ENCODE data around the gene DDX3Y. TPM values are rescaled to one million over a fixed set of nuclear protein-coding genes. Genes with fewer than 3 reads are reported as not detected.
A peak's percentile ranks its signal among the peaks of the same experiment; 100 is the strongest.

Gene DDX3Y
- total RNA-seq (10 to 100 TPM in 1 of 2 donors, not detected in 1; 41.0 TPM), polyA plus RNA-seq (10 to 100 TPM in 1 of 2 donors, not detected in 1; 11.9 TPM)

DNA sequence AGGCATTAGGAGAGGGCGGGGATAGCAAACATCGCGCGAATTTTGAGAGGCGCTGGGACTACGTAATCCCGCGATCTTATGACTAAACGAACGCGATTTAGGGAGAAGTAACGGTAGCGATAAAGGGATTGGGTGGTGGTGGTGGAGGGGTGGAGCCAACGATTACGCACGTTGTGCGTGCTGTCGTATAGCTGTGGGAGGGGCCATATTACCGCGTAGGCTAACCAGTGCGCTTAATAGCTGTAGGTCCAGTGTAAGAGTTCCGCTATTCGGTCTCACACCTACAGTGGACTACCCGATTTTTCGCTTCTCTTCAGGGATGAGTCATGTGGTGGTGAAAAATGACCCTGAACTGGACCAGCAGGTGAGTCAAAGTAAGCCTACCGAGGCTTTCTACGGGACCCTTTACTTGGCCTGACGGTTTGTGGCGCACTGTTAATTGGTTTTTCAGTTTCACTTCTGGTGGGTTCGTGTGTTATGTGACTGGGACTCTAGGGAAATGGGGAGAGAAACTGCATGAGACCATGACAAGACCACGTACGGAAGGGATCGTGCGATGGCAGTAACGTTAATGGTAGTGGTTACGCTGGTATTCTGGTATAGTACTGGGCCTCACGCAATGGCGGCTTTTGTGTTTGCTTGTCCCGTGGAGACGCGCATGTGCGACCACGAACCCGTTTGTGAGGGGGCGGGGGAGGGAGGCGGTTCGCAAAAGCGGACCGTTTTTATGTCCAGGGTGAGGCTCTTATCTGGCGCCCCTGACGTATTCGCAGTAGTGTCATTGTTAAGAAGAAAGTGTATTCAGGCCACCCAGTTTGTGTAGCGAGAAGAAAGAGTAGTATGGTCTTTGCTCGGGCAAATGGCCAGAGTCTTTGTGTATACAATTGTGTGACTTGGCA, at the start of gene DDX3Y:
Gene DDX3Y, plus strand, starts transcription at position 251 of the 899 bp plus-strand sequence. Its CDS starts 69 bp downstream, at position 320.
- peak within 1 kb of the TSS in 1 of 2 donors; percentile 90 for H3K27ac ChIP-seq (ENCODE audit: low read depth in 1 of 2, low read length in 2 of 2)
- no peaks in the 10 kb centered on the region for H3K4me1 ChIP-seq (ENCODE audit: control insufficient read depth in 4 of 4, insufficient read depth in 4 of 4, low read length in 3 of 4)
- no peaks in the 10 kb centered on the region for H3K27me3 ChIP-seq (ENCODE audit: control insufficient read depth in 4 of 4, insufficient read depth in 4 of 4, low read length in 3 of 4)
- under 1% methylated on average over 54 of the region's 54 CpGs for WGBS
- no peaks in the 10 kb centered on the region for H3K36me3 ChIP-seq (ENCODE audit: control insufficient read depth in 4 of 4, insufficient read depth in 3 of 4, low read depth in 1 of 4, low read length in 3 of 4)
- peak within 1 kb of the TSS in 1 of 2 donors; percentile 99 for H3K9ac ChIP-seq (ENCODE audit: low read depth in 1 of 2, low read length in 2 of 2)
- no peaks in the 10 kb centered on the region for H3K9me3 ChIP-seq (ENCODE audit: control insufficient read depth in 4 of 4, low read length in 3 of 4)
- no peak for TF ChIP-seq GABPA (IDR thresholded peaks at IDR 0.05 in 1 of 2, conservative IDR thresholded peaks at IDR 0.05 in 1 of 2)
- no peak for TF ChIP-seq TAF1 (conservative IDR thresholded peaks at IDR 0.05)
- TF ChIP-seq HNF4A (conservative IDR thresholded peaks at IDR 0.05), result no peak
- H3K4me3 ChIP-seq (ENCODE audit: low read depth in 1 of 3, low read length in 3 of 3), result peak within 1 kb of the TSS in 2 of 3 donors; percentile 65
- peak; percentile 79 for DNase-seq (ENCODE audit: low spot score)

- Histone ChIP-seq H3K27me3 (ENCODE audit: control insufficient read depth in 4 of 4, insufficient read depth in 4 of 4, low read length in 3 of 4) (no peaks in the 10 kb centered on the region), H3K27ac (ENCODE audit: low read depth in 1 of 2, low read length in 2 of 2) (no peak overlapping the region), H3K4me3 (ENCODE audit: low read depth in 1 of 3, low read length in 3 of 3) (no peak overlapping the region), H3K36me3 (ENCODE audit: control insufficient read depth in 4 of 4, insufficient read depth in 3 of 4, low read depth in 1 of 4, low read length in 3 of 4) (peaks cover 0 to 2% (median 0%) of the 10 kb centered on the region in 4 donors), H3K4me1 (ENCODE audit: control insufficient read depth in 4 of 4, insufficient read depth in 4 of 4, low read length in 3 of 4) (no peaks in the 10 kb centered on the region), H3K9me3 (ENCODE audit: control insufficient read depth in 4 of 4, low read length in 3 of 4) (no peaks in the 10 kb centered on the region), H3K9ac (ENCODE audit: low read depth in 1 of 2, low read length in 2 of 2) (no peak overlapping the region)
- no peak for TF ChIP-seq SP1 (IDR thresholded peaks at IDR 0.05)
- no peak for TF ChIP-seq RXRA (IDR thresholded peaks at IDR 0.05)
- TF ChIP-seq, protein P1, sequence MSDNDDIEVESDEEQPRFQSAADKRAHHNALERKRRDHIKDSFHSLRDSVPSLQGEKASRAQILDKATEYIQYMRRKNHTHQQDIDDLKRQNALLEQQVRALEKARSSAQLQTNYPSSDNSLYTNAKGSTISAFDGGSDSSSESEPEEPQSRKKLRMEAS (IDR thresholded peaks at IDR 0.05), result no peak
- TF ChIP-seq FOXA2 (IDR thresholded peaks at IDR 0.05), result no peak
- no peak for TF ChIP-seq TAF1 (conservative IDR thresholded peaks at IDR 0.05)
- no peak for TF ChIP-seq YY1 (IDR thresholded peaks at IDR 0.05)
- TF ChIP-seq RAD21 (IDR thresholded peaks at IDR 0.05), result no peak
- TF ChIP-seq, protein P2, sequence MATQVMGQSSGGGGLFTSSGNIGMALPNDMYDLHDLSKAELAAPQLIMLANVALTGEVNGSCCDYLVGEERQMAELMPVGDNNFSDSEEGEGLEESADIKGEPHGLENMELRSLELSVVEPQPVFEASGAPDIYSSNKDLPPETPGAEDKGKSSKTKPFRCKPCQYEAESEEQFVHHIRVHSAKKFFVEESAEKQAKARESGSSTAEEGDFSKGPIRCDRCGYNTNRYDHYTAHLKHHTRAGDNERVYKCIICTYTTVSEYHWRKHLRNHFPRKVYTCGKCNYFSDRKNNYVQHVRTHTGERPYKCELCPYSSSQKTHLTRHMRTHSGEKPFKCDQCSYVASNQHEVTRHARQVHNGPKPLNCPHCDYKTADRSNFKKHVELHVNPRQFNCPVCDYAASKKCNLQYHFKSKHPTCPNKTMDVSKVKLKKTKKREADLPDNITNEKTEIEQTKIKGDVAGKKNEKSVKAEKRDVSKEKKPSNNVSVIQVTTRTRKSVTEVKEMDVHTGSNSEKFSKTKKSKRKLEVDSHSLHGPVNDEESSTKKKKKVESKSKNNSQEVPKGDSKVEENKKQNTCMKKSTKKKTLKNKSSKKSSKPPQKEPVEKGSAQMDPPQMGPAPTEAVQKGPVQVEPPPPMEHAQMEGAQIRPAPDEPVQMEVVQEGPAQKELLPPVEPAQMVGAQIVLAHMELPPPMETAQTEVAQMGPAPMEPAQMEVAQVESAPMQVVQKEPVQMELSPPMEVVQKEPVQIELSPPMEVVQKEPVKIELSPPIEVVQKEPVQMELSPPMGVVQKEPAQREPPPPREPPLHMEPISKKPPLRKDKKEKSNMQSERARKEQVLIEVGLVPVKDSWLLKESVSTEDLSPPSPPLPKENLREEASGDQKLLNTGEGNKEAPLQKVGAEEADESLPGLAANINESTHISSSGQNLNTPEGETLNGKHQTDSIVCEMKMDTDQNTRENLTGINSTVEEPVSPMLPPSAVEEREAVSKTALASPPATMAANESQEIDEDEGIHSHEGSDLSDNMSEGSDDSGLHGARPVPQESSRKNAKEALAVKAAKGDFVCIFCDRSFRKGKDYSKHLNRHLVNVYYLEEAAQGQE (IDR thresholded peaks at IDR 0.05), result no peak
- TF ChIP-seq, protein P3, sequence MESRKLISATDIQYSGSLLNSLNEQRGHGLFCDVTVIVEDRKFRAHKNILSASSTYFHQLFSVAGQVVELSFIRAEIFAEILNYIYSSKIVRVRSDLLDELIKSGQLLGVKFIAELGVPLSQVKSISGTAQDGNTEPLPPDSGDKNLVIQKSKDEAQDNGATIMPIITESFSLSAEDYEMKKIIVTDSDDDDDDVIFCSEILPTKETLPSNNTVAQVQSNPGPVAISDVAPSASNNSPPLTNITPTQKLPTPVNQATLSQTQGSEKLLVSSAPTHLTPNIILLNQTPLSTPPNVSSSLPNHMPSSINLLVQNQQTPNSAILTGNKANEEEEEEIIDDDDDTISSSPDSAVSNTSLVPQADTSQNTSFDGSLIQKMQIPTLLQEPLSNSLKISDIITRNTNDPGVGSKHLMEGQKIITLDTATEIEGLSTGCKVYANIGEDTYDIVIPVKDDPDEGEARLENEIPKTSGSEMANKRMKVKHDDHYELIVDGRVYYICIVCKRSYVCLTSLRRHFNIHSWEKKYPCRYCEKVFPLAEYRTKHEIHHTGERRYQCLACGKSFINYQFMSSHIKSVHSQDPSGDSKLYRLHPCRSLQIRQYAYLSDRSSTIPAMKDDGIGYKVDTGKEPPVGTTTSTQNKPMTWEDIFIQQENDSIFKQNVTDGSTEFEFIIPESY (IDR thresholded peaks at IDR 0.05), result no peak
- TF ChIP-seq NR2F2 (IDR thresholded peaks at IDR 0.05), result no peak
- TF ChIP-seq CTCF (IDR thresholded peaks at IDR 0.05; ENCODE audit: low read depth, low read length, missing input control), result no peak
- TF ChIP-seq EGR1 (IDR thresholded peaks at IDR 0.05; ENCODE audit: low read depth in 2 of 2), result no peak
- TF ChIP-seq JUND (IDR thresholded peaks at IDR 0.05), result no peak
- TF ChIP-seq GABPA (IDR thresholded peaks at IDR 0.05 in 1 of 2, conservative IDR thresholded peaks at IDR 0.05 in 1 of 2), result no peak
- no peak for TF ChIP-seq HNF4G (IDR thresholded peaks at IDR 0.05)
- TF ChIP-seq, protein P4, sequence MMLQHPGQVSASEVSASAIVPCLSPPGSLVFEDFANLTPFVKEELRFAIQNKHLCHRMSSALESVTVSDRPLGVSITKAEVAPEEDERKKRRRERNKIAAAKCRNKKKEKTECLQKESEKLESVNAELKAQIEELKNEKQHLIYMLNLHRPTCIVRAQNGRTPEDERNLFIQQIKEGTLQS (IDR thresholded peaks at IDR 0.05), result no peak
- no peak for TF ChIP-seq HNF4A (conservative IDR thresholded peaks at IDR 0.05)
- TF ChIP-seq FOXA1 (IDR thresholded peaks at IDR 0.05), result no peak
- DNase-seq (ENCODE audit: low spot score), result no peak
Observed at GRCh38 chrY:12855791-12856275, 48.8 kb upstream of the DDX3Y start.
